Nucleus accumbens (tissue), 56 donors: Measurements from ENCODE around the gene ATXN10.
"Not testable (repeated sequence)": the region's sequence is repeated elsewhere in the genome, so short reads cannot be mapped to it uniquely, and the experiment has no call there.

Experiments
- DNase-seq, 56 donors: peaks; one replicate each; lab custom pipeline; 2025; lab: John Stamatoyannopoulos, UW

The ATXN10 gene

DNA sequence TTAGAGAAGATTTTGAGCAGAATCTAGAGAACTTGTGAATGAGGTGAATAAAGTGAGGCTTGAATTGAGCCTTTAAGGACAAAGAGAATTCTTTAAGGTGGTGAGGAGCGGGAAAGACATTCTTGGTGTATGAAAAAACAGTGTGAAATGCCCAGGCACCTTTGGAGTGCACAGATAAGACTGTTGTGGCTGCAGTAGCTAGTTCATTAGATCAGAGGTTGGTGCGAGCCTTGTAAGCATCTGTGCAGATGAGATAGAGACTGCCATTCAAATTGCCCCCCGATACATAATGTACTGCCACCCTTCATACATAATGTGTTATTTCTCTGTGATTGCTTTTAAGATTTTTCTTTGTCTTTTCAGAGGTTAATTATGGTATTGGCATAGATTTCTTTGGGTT is 31.3 kb downstream of the ATXN10 start:
- DNase-seq = no peak

- DNase-seq = no peak
These were observed 32.1 kb downstream of the ATXN10 start for GRCh38 chr22:45703758-45704157.

GRCh38 chr22:45704648-45705047 is 33.0 kb downstream of the ATXN10 start:
- no peak for DNase-seq

DNA sequence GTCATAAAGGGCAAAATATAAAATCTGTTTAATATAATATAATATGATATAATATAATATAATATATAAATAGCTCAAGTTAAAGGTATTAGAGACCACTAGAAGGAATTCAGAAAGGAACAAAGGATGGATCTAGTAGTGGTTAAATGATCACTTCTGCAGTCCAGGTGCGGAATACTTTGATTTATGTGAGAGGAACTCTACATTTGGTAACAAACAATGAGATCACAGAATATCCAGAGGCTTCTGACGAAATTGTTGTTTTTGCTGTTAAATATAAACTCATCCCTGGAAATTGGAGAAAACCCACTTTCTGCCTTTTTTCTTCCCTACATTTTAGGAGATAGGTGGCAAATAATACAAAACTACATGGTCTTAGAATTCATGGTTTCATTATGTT is 36.0 kb downstream of the ATXN10 start:
- DNase-seq = no peak

DNA sequence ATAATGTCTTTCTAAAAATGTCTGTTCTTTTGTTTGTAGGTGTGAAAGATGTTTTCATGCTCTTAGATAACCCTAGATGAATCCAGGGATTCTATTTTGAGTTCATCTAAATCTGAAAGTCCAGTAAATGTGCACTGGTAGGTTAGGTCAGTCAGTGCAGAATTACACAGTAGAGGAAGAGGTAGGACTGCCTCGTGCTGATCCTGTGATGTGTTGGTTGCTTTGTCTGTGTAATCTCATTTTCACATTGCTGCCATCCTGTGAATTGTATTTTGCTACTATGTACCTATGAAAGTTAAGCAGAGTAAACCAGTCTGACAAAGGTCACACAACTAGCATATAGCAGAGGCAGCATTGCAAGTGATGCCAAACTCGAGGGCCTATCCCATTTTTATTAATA is 36.5 kb downstream of the ATXN10 start:
- DNase-seq = no peak

- DNase-seq = no peak
These were observed 37.6 kb downstream of the ATXN10 start for GRCh38 chr22:45709060-45709739.

- no peak for DNase-seq
These were observed 38.2 kb downstream of the ATXN10 start for GRCh38 chr22:45709866-45710265.

DNA sequence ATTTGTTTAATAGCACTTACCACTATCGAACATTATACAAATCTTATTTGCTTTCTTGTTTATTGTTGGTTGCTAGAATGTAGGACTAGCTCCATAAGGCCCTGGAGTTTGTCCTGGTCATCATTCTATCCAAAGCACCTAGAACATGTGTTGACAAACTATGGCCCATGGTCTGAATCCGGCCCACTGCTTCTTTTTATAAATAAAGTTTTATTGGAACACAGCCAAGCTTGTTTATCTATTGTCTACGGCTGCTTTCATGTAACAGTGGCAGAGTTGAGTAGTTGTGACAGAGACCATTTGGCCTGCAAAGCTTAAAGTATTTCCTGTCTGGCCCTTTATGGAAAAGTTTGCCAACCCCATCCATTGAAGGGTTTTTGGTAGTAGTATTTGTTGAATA is 38.8 kb downstream of the ATXN10 start:
- DNase-seq = no peak

GRCh38 chr22:45714390-45714789 is 42.8 kb downstream of the ATXN10 start:
- not testable (repeated sequence) for DNase-seq

DNA sequence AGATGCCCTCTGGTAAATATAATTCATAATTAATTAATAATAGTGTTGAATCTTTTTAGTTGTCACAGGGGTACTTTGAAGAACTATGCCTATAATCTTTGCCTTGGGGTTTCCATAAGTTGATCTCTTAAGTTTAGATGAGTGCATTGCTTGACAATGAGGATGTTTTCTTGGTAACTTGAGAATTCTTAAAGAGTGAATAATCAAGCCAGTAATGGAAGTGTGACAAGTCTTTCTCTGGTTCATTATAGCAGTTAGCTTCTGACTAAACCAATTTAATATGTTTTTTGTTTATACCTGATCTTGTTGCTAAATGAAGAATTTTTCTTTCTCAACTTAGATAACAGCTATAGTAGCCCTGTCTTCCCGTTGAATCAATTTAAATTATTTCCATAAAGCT is 46.2 kb downstream of the ATXN10 start:
- DNase-seq = no peak

DNA sequence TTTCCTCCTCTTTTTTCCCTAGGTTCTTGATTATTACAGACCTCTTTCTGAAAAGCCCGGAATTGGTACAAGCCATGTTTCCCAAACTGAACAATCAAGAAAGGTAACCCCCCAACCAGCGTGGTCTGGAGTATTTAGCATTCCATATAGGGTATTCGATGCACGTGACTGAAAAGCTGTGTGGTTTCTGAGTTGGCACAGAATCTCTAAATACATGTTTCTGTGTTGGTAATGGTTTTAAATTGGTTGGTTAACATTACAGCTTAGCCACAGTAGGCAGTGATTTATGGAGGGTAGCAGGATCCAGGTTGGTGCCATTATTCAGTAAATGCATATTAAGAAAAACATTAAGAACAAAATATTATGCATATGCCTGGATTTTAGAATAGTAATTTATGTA is 46.8 kb downstream of the ATXN10 start:
- DNase-seq = no peak

GRCh38 chr22:45720839-45721378 is 49.3 kb downstream of the ATXN10 start:
- no peak for DNase-seq

- DNase-seq = no peak
These were observed 50.4 kb downstream of the ATXN10 start for GRCh38 chr22:45722006-45722405.

- no peak for DNase-seq
These were observed 54.4 kb downstream of the ATXN10 start for GRCh38 chr22:45726081-45726480.

- no peak for DNase-seq
These were observed 59.6 kb downstream of the ATXN10 start for GRCh38 chr22:45731041-45731797.

DNA sequence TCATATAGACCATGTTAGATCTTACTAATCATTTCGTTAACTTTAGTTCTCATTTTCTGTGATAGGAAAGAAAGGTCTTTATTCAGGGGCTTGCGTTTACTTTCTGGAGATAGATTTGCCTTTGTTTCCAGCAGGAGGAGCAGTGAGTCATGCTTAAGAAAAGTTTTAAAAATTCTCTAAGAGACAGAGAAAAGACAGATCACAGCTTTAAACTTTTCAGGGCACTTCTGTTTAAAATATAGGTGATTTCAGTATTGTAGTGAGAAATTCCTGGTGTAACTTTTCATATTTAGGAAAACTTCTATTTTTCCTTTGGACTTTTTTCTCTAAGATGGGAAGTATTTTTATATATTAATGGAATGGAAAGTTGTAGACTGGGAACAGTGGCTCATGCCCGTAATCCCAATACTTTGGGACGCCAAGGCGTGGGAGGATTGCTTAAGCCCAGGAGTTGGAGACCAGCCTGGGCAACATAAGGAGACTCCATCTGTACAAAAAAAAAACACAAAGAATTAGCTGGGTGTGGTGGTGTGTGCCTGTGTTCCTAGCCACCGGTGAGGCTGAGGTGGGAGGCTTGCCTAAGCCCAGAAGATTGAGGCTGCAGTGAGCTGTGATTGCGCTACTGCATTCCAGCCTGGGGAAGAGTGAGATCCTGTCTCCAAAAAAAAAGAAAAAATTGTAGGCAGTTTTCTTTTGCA is 60.3 kb downstream of the ATXN10 start:
- no peak for DNase-seq

DNA sequence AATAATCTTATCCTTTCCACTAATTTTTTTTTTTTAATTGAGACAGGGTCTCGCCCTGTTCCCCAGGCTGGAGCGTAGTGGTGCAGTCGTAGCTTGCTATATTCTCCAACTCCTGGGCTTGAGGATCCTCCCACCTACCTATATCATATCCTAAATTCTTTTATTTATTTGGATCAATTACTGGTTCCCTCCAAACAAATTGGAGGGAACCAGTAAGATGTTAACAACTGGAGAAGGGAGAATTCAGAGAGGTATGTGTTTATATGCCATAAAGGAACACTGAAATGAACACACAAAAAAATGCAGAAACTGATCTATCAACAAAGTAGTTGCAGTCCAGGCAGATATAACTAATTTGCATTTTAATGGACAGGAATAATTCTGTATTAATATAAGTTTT is 63.6 kb downstream of the ATXN10 start:
- DNase-seq = no peak

GRCh38 chr22:45738206-45738605 is 66.6 kb downstream of the ATXN10 start:
- no peak for DNase-seq

DNA sequence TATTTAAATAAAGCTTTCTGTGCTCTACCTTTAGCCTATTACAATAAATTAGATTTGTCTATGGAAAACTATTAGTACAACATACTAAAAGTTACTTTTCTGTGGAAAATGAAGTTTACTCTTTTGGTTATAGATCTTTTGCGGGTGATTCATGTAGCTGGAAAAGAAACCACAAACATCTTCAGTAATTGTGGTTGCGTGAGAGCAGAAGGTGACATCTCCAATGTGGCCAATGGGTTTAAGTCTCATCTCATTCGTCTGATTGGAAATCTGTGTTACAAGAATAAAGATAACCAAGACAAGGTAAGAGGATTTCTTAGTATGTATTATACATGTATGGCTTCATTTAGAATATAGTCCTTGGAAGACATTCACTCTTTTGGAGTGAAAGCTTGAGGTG is 68.6 kb downstream of the ATXN10 start:
- DNase-seq = no peak

GRCh38 chr22:45742866-45743450 is 71.3 kb downstream of the ATXN10 start:
- DNase-seq = no peak

GRCh38 chr22:45743687-45744086 is 72.1 kb downstream of the ATXN10 start:
- DNase-seq = no peak
